HepG2 (cell line): Measurements from ENCODE around the gene PDP2. TPM values are rescaled to one million over a fixed set of nuclear protein-coding genes. Genes with fewer than 3 reads are reported as not detected.

ENCODE experiments used
- ATF1 ChIP-seq: IDR thresholded peaks from 2 replicates; pipeline ENCODE4 v1.6.1; 2016; ENCODE audit warnings: mild to moderate bottlenecking, control low read depth
- CBFB ChIP-seq: sonication (generic); formaldehyde crosslinking; IDR thresholded peaks from 2 replicates; pipeline ENCODE4 v1.4.0; 2020; ENCODE audit warnings: missing genetic modification reagents
- CENPT ChIP-seq: sonication (generic); formaldehyde crosslinking; IDR thresholded peaks from 2 replicates; pipeline ENCODE4 v1.8.0; 2022; ENCODE audit warnings: low read depth, mild to moderate bottlenecking, moderate library complexity, missing genetic modification reagents
- MAFK ChIP-seq, 2 experiments: IDR thresholded peaks in 1 of 2; conservative IDR thresholded peaks in 1 of 2; 2 replicates each; pipeline ENCODE4 v1.6.1; 2011; ENCODE audit warnings: improper control_type of control experiment in 2 of 2, low read length in 2 of 2
- MATR3 ChIP-seq: sonication (generic); formaldehyde crosslinking; IDR thresholded peaks from 2 replicates; pipeline ENCODE4 v1.4.0; 2020; ENCODE audit warnings: missing genetic modification reagents
- MED8 ChIP-seq: sonication (generic); formaldehyde crosslinking; IDR thresholded peaks from 2 replicates; pipeline ENCODE4 v1.8.1; 2023; ENCODE audit warnings: mild to moderate bottlenecking, missing genetic modification reagents; ENCODE audit not compliant: insufficient replicate concordance
- SCMH1 ChIP-seq: sonication (generic); formaldehyde crosslinking; IDR thresholded peaks from 2 replicates; pipeline ENCODE4 v1.9.0; 2021; ENCODE audit warnings: missing genetic modification reagents, mild to moderate bottlenecking, borderline replicate concordance
- WIZ ChIP-seq: sonication (generic); formaldehyde crosslinking; IDR thresholded peaks from 2 replicates; pipeline ENCODE4 v1.5.1; 2020; ENCODE audit warnings: mild to moderate bottlenecking, missing genetic modification reagents
- ZNF12 ChIP-seq: sonication (generic); formaldehyde crosslinking; IDR thresholded peaks from 2 replicates; pipeline ENCODE4 v1.5.0; 2020; ENCODE audit warnings: missing genetic modification reagents
- ZNF230 ChIP-seq: sonication (generic); formaldehyde crosslinking; IDR thresholded peaks from 2 replicates; pipeline ENCODE4 v1.4.0; 2020; ENCODE audit warnings: mild to moderate bottlenecking, missing genetic modification reagents
- ZNF563 ChIP-seq: sonication (generic); formaldehyde crosslinking; IDR thresholded peaks from 2 replicates; pipeline ENCODE4 v1.8.0; 2022; ENCODE audit warnings: mild to moderate bottlenecking, moderate library complexity, missing genetic modification reagents
- ZNF605 ChIP-seq: sonication (generic); formaldehyde crosslinking; IDR thresholded peaks from 2 replicates; pipeline ENCODE4 v1.8.0; 2022; ENCODE audit warnings: mild to moderate bottlenecking, missing genetic modification reagents
- ZNF747 ChIP-seq: sonication (generic); formaldehyde crosslinking; IDR thresholded peaks from 2 replicates; pipeline ENCODE4 v1.8.1; 2023; ENCODE audit warnings: missing genetic modification reagents, mild to moderate bottlenecking, borderline replicate concordance
- ZNF768 ChIP-seq: sonication (generic); formaldehyde crosslinking; IDR thresholded peaks from 2 replicates; pipeline ENCODE4 v1.4.0; 2020; ENCODE audit warnings: missing genetic modification reagents
- polyA plus RNA-seq, 8 experiments: library from polyadenylated mRNA; depleted of rRNA in 3 of 8; stranded (reverse) in 7 of 8; unstranded in 1 of 8; fragments of >200 nt; fragmentation: Illumina TruSeq in 4 of 8; extraction: Trizol in 4 of 8; gene quantifications; 2 replicates each; pipeline versions ENCODE4 v1.2.1 to v1.2.3, GENCODE V29; 2011 to 2016; ENCODE audit warnings: low read depth in 4 of 8, missing spikeins in 1 of 8, mixed read lengths in 1 of 8; ENCODE audit not compliant: insufficient read depth in 1 of 8
- total RNA-seq, 5 experiments: library from RNA; depleted of rRNA; stranded (reverse); fragments of >200 nt; fragmentation: Illumina TruSeq; extraction: Trizol; gene quantifications; 2 replicates each; pipeline ENCODE4 v1.2.3, GENCODE V29; 2016; ENCODE audit warnings: low read depth in 1 of 5
- TF ChIP-seq, protein P1 (sequence below): sonication (generic); formaldehyde crosslinking; IDR thresholded peaks from 2 replicates; pipeline ENCODE4 v1.4.0; 2020; ENCODE audit warnings: missing genetic modification reagents, borderline replicate concordance
- TF ChIP-seq, protein P2 (sequence below): sonication (generic); formaldehyde crosslinking; IDR thresholded peaks from 2 replicates; pipeline ENCODE4 v1.8.1; 2023; ENCODE audit warnings: missing genetic modification reagents, mild to moderate bottlenecking, borderline replicate concordance
- TF ChIP-seq, protein P3 (sequence below): sonication (generic); formaldehyde crosslinking; IDR thresholded peaks from 2 replicates; pipeline ENCODE4 v1.4.0; 2020; ENCODE audit warnings: mild to moderate bottlenecking, missing genetic modification reagents
- TF ChIP-seq, protein P4 (sequence below): sonication (generic); formaldehyde crosslinking; IDR thresholded peaks from 2 replicates; pipeline ENCODE4 v1.9.0; 2021; ENCODE audit warnings: missing genetic modification reagents, borderline replicate concordance
- TF ChIP-seq, protein P5 (sequence below): sonication (generic); formaldehyde crosslinking; IDR thresholded peaks from 2 replicates; pipeline ENCODE4 v1.5.0; 2020; ENCODE audit warnings: mild to moderate bottlenecking, missing genetic modification reagents

PDP2 gene
- total and polyA plus RNA-seq, 2 of the 13 experiments (the other 11 are each of a cell fraction or from before 2014, with no cell fraction given): 12.8 to 15.8 TPM

DNA sequence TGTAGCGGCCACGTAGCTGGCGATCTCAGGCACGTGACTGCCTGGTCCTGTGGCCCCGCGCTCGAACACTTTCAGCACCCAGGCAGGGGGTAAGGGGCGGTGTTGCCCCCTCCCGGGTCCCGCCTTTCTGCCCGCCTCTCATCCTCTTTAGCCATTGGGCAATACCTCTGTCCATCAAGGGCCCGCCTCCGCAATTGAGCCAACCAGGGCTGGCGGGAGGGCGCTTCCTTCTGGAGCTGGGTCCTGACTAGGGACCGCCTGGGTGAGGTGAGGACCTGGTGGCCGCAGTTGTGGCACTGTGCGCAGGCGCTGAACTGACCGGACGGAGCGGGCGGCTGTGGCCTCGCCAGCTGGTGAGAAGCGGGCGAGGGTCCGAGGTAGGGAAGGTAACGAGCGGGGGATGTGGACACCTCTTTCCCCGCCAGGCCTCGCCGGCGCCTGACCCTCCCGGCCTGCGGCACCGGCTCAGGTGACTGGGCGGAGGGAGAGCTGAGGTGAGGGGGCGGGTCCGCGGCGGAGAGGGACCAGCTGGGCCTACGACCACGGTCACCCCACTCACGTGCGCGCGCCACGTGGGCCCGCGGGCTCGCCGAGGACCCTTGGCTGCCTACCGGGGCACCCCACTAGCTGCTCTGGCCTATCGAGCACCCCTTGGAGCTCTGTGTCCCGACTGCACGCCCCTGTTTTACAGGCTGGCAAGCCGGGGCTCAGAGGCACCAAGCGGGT is at the start of gene PDP2 (continued):
- TF ChIP-seq, protein P1, sequence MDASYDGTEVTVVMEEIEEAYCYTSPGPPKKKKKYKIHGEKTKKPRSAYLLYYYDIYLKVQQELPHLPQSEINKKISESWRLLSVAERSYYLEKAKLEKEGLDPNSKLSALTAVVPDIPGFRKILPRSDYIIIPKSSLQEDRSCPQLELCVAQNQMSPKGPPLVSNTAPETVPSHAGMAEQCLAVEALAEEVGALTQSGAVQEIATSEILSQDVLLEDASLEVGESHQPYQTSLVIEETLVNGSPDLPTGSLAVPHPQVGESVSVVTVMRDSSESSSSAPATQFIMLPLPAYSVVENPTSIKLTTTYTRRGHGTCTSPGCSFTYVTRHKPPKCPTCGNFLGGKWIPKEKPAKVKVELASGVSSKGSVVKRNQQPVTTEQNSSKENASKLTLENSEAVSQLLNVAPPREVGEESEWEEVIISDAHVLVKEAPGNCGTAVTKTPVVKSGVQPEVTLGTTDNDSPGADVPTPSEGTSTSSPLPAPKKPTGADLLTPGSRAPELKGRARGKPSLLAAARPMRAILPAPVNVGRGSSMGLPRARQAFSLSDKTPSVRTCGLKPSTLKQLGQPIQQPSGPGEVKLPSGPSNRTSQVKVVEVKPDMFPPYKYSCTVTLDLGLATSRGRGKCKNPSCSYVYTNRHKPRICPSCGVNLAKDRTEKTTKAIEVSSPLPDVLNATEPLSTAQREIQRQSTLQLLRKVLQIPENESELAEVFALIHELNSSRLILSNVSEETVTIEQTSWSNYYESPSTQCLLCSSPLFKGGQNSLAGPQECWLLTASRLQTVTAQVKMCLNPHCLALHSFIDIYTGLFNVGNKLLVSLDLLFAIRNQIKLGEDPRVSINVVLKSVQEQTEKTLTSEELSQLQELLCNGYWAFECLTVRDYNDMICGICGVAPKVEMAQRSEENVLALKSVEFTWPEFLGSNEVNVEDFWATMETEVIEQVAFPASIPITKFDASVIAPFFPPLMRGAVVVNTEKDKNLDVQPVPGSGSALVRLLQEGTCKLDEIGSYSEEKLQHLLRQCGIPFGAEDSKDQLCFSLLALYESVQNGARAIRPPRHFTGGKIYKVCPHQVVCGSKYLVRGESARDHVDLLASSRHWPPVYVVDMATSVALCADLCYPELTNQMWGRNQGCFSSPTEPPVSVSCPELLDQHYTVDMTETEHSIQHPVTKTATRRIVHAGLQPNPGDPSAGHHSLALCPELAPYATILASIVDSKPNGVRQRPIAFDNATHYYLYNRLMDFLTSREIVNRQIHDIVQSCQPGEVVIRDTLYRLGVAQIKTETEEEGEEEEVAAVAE (CRISPR knock-in tag): peak; percentile 86; the same call in 1 of the 2 replicates
- TF ChIP-seq ZNF747 (CRISPR knock-in tag) (peak; percentile 77), ZNF768 (CRISPR knock-in tag) (peak; percentile 76), ATF1 (no peak), ZNF12 (CRISPR knock-in tag) (0 out of 2 replicates have a peak, but pooled peaks have one; percentile 5), SCMH1 (CRISPR knock-in tag) (no peak), MAFK (conservative IDR thresholded peaks at IDR 0.05 in 1 of 2, IDR thresholded peaks at IDR 0.05 in 1 of 2; ENCODE audit: low read length in 2 of 2) (no peak), CBFB (CRISPR knock-in tag) (peak; percentile 77; the same call in 1 of the 2 replicates), WIZ (peak; percentile 95), ZNF563 (CRISPR knock-in tag) (peak; percentile 98; the same call in 1 of the 2 replicates), ZNF230 (peak; percentile 98), CENPT (peak; percentile 24), MATR3 (no peak), MED8 (CRISPR knock-in tag) (no peak), ZNF605 (peak; percentile 98)
- TF ChIP-seq, protein P2, sequence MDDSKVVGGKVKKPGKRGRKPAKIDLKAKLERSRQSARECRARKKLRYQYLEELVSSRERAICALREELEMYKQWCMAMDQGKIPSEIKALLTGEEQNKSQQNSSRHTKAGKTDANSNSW (CRISPR knock-in tag): peak; percentile 96; the same call in 1 of the 2 replicates
- TF ChIP-seq, protein P3, sequence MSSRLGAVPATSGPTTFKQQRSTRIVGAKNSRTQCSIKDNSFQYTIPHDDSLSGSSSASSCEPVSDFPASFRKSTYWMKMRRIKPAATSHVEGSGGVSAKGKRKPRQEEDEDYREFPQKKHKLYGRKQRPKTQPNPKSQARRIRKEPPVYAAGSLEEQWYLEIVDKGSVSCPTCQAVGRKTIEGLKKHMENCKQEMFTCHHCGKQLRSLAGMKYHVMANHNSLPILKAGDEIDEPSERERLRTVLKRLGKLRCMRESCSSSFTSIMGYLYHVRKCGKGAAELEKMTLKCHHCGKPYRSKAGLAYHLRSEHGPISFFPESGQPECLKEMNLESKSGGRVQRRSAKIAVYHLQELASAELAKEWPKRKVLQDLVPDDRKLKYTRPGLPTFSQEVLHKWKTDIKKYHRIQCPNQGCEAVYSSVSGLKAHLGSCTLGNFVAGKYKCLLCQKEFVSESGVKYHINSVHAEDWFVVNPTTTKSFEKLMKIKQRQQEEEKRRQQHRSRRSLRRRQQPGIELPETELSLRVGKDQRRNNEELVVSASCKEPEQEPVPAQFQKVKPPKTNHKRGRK (CRISPR knock-in tag): peak; percentile 84; the same call in 1 of the 2 replicates
- TF ChIP-seq, protein P4, sequence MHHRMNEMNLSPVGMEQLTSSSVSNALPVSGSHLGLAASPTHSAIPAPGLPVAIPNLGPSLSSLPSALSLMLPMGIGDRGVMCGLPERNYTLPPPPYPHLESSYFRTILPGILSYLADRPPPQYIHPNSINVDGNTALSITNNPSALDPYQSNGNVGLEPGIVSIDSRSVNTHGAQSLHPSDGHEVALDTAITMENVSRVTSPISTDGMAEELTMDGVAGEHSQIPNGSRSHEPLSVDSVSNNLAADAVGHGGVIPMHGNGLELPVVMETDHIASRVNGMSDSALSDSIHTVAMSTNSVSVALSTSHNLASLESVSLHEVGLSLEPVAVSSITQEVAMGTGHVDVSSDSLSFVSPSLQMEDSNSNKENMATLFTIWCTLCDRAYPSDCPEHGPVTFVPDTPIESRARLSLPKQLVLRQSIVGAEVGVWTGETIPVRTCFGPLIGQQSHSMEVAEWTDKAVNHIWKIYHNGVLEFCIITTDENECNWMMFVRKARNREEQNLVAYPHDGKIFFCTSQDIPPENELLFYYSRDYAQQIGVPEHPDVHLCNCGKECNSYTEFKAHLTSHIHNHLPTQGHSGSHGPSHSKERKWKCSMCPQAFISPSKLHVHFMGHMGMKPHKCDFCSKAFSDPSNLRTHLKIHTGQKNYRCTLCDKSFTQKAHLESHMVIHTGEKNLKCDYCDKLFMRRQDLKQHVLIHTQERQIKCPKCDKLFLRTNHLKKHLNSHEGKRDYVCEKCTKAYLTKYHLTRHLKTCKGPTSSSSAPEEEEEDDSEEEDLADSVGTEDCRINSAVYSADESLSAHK (CRISPR knock-in tag): no peak
- TF ChIP-seq, protein P5, sequence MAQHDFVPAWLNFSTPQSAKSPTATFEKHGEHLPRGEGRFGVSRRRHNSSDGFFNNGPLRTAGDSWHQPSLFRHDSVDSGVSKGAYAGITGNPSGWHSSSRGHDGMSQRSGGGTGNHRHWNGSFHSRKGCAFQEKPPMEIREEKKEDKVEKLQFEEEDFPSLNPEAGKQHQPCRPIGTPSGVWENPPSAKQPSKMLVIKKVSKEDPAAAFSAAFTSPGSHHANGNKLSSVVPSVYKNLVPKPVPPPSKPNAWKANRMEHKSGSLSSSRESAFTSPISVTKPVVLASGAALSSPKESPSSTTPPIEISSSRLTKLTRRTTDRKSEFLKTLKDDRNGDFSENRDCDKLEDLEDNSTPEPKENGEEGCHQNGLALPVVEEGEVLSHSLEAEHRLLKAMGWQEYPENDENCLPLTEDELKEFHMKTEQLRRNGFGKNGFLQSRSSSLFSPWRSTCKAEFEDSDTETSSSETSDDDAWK (CRISPR knock-in tag): no peak
